Chondrocyte (in vitro differentiated cells): ENCODE data around the gene SPAST. TPM values are rescaled to one million over a fixed set of nuclear protein-coding genes. Genes with fewer than 3 reads are reported as not detected.
"Not testable (repeated sequence)": the region's sequence is repeated elsewhere in the genome, so short reads cannot be mapped to it uniquely, and the experiment has no call there.

Experiments
- DNase-seq: peaks from one replicate; pipeline ENCODE4 v3.0.0; 2021; ENCODE audit warnings: mixed read lengths, low spot score
- H3K27ac Mint-ChIP-seq: one replicate; pipeline ENCODE4 v1.8.0; 2021; ENCODE audit warnings: mild to moderate bottlenecking, moderate library complexity, mixed read lengths; ENCODE audit not compliant: unreplicated experiment
- H3K27me3 Mint-ChIP-seq: 2 replicates; pipeline ENCODE4 v1.8.0; 2021; ENCODE audit warnings: low read depth, mixed read lengths
- H3K36me3 Mint-ChIP-seq: 2 replicates; pipeline ENCODE4 v1.8.0; 2021; ENCODE audit warnings: low read depth, mixed read lengths
- H3K4me1 Mint-ChIP-seq: 2 replicates; pipeline ENCODE4 v1.8.0; 2021; ENCODE audit warnings: low read depth, mild to moderate bottlenecking, mixed read lengths
- H3K4me3 Mint-ChIP-seq: one replicate; pipeline ENCODE4 v1.8.0; 2021; ENCODE audit warnings: mild to moderate bottlenecking, moderate library complexity, mixed read lengths; ENCODE audit not compliant: unreplicated experiment
- H3K9me3 Mint-ChIP-seq: 2 replicates; pipeline ENCODE4 v1.8.0; 2021; ENCODE audit warnings: low read depth, mixed read lengths
- total RNA-seq: library from RNA; stranded (reverse); gene quantifications from 3 replicates; pipeline ENCODE4 v1.2.1, GENCODE V29; 2021
- TF ChIP-seq, protein P1 (sequence below): fragments of 200-600 bp; sonication (generic); IDR thresholded peaks from 2 replicates; pipeline ENCODE4 v1.5.0; 2021; ENCODE audit warnings: antibody characterized with exemption, mild to moderate bottlenecking, moderate library complexity

Gene SPAST
- total RNA-seq, 1 donor from 2014 or later = 20.5 TPM

- no peaks in the 10 kb centered on the region for H3K9me3 Mint-ChIP-seq
- H3K36me3 Mint-ChIP-seq = peaks cover under 1% of the 10 kb centered on the region
- no peak overlapping the region for H3K4me3 Mint-ChIP-seq
- TF ChIP-seq, protein P1, sequence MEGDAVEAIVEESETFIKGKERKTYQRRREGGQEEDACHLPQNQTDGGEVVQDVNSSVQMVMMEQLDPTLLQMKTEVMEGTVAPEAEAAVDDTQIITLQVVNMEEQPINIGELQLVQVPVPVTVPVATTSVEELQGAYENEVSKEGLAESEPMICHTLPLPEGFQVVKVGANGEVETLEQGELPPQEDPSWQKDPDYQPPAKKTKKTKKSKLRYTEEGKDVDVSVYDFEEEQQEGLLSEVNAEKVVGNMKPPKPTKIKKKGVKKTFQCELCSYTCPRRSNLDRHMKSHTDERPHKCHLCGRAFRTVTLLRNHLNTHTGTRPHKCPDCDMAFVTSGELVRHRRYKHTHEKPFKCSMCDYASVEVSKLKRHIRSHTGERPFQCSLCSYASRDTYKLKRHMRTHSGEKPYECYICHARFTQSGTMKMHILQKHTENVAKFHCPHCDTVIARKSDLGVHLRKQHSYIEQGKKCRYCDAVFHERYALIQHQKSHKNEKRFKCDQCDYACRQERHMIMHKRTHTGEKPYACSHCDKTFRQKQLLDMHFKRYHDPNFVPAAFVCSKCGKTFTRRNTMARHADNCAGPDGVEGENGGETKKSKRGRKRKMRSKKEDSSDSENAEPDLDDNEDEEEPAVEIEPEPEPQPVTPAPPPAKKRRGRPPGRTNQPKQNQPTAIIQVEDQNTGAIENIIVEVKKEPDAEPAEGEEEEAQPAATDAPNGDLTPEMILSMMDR = no peak
- no peaks in the 10 kb centered on the region for H3K27me3 Mint-ChIP-seq
- H3K27ac Mint-ChIP-seq = no peak overlapping the region
- no peak for DNase-seq
- H3K4me1 Mint-ChIP-seq = peaks cover 10% of the 10 kb centered on the region
These were observed 97.9 kb downstream of the SPAST start for GRCh38 chr2:32161296-32161695.

- not testable (repeated sequence) for DNase-seq, H3K9me3 Mint-ChIP-seq, H3K27me3 Mint-ChIP-seq, H3K36me3 Mint-ChIP-seq, H3K27ac Mint-ChIP-seq
- Mint-ChIP-seq H3K4me1 (peaks cover 24% of the 10 kb centered on the region), H3K4me3 (peak overlapping the region; percentile 99)
These were observed 100.9 kb downstream of the SPAST start for GRCh38 chr2:32164254-32164653.

DNA sequence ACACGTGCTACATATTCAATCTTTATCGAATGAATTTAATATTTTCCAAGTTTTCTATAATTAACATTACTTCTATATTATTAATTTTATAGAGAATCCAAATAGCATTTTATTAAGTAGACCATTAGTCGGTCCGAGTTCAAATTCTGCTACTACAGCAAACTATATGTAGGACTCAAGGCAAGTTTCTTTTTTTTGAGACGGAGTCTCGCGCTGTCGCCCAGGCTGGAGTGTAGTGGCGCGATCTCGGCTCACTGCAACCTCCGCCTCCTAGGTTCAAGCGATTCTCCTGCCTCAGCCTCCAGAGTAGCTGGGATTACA, 101.6 kb downstream of the SPAST start:
- not testable (repeated sequence) for H3K9me3 Mint-ChIP-seq, DNase-seq, H3K27me3 Mint-ChIP-seq, H3K36me3 Mint-ChIP-seq
- Mint-ChIP-seq H3K4me1 (peaks cover 24% of the 10 kb centered on the region), H3K4me3 (peak overlapping the region; percentile 99), H3K27ac (peak overlapping the region; percentile 99)

GRCh38 chr2:32166115-32166574, 102.8 kb downstream of the SPAST start:
- TF ChIP-seq, protein P1 = no peak
- no peak for DNase-seq
- Mint-ChIP-seq H3K27me3 (no peaks in the 10 kb centered on the region), H3K4me3 (peak overlapping the region; percentile 99), H3K9me3 (no peaks in the 10 kb centered on the region), H3K4me1 (peaks cover 24% of the 10 kb centered on the region), H3K36me3 (no peaks in the 10 kb centered on the region), H3K27ac (peak overlapping the region; percentile 99)

DNA sequence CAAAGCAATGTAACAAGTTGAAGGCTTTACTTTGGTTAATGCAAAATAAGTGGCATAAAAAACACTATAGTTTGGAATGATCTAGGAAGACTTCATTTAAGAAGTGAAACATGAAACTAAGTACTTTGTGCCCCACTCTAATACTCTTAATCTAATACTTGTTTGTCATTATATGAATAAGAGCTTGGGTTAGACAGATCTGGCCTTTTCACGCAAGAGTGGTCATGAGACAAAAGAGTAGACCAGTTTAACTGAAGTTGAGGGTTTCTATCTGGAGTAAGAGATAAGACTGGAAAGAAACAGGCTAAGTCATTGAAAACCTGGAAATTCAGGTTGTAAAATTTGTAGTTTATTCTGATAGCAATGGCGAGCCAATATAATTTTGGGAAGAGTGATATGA, 105.2 kb downstream of the SPAST start:
- Mint-ChIP-seq H3K27ac (no peak overlapping the region), H3K27me3 (no peaks in the 10 kb centered on the region), H3K9me3 (no peaks in the 10 kb centered on the region), H3K36me3 (peaks cover 9% of the 10 kb centered on the region), H3K4me3 (no peak overlapping the region), H3K4me1 (peaks cover 30% of the 10 kb centered on the region)
- TF ChIP-seq, protein P1 = no peak
- no peak for DNase-seq

DNA sequence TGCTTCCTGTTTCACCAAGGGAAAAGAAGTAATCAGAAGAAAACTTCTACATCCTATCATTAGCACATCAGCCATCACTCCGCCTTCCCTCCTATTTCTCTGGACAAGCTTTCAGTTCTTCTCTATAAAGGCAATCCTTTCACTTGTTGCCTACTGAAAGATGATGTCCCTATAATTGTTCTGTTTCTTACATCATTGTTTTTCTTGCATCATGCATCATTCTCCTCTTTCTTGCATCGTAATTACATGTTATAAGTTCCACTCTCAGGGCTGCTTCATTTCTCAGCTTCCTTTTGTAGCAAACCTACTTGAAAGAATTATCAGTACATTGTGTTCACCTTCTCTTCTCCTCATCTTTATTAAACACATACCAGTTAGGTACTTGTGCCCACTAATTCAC, 109.5 kb downstream of the SPAST start:
- H3K36me3 Mint-ChIP-seq = peaks cover 17% of the 10 kb centered on the region
- DNase-seq = no peak
- TF ChIP-seq, protein P1 = no peak

More for the DNA sequence above, 109.5 kb downstream of the SPAST start:
- no peaks in the 10 kb centered on the region for H3K9me3 Mint-ChIP-seq
- peaks cover 6% of the 10 kb centered on the region for H3K4me1 Mint-ChIP-seq
- H3K27ac Mint-ChIP-seq = peak overlapping the region; percentile 38
- H3K27me3 Mint-ChIP-seq = no peaks in the 10 kb centered on the region
- H3K4me3 Mint-ChIP-seq = no peak overlapping the region
